NCI-H82 treated with DMSO at 0.1 percent for 48 hours (cell line): ENCODE results near the gene NAA38.

Experiments used
- DNase-seq: peaks from one replicate; lab custom pipeline; 2025; ENCODE audit not compliant: unreplicated experiment; lab: John Stamatoyannopoulos, UW

Gene NAA38

GRCh38 chr17:7856811-7857712, at the start of gene NAA38:
TSS of gene NAA38 (minus strand) at chr17:7857559. CDS start at chr17:7857463, 96 bp downstream.
- peak; percentile 100 for DNase-seq

- no peak for DNase-seq
Measured at GRCh38 chr17:7903154-7904103, 46.1 kb upstream of the NAA38 start.

- no peak for DNase-seq
Measured at GRCh38 chr17:7897773-7898172, 40.4 kb upstream of the NAA38 start.

GRCh38 chr17:7897090-7897489, 39.7 kb upstream of the NAA38 start:
- no peak for DNase-seq

GRCh38 chr17:7894866-7895265, 37.5 kb upstream of the NAA38 start:
- DNase-seq: no peak

GRCh38 chr17:7894226-7894625, 36.9 kb upstream of the NAA38 start:
- DNase-seq: no peak

- no peak for DNase-seq
Measured at GRCh38 chr17:7893187-7893880, 36.0 kb upstream of the NAA38 start.

- DNase-seq: peak; percentile 50
Measured at GRCh38 chr17:7889166-7889955, 32.0 kb upstream of the NAA38 start.

GRCh38 chr17:7888184-7888920, 31.0 kb upstream of the NAA38 start, which contains the start of gene CHD3:
TSS of gene CHD3 (plus strand) at chr17:7888789. CDS start at chr17:7889001, 212 bp downstream.
- no peak for DNase-seq

- DNase-seq: peak; percentile 91
Measured at GRCh38 chr17:7887482-7888183, 30.3 kb upstream of the NAA38 start.

GRCh38 chr17:7887038-7887481, 29.7 kb upstream of the NAA38 start:
- no peak for DNase-seq

- DNase-seq: peak; percentile 42
Measured at GRCh38 chr17:7886227-7887037, 29.1 kb upstream of the NAA38 start.

GRCh38 chr17:7885367-7886226, 28.2 kb upstream of the NAA38 start:
- DNase-seq: peak; percentile 41

- DNase-seq: no peak
Measured at GRCh38 chr17:7884581-7885366, 27.4 kb upstream of the NAA38 start.

GRCh38 chr17:7883781-7884386, 26.5 kb upstream of the NAA38 start:
- peak; percentile 25 for DNase-seq

GRCh38 chr17:7882629-7883028, 25.3 kb upstream of the NAA38 start:
- DNase-seq: peak; percentile 49
